Measurements from ENCODE around the gene ETV2.

ETV2 gene

GRCh38 chr19:35618857-35619256, 22.7 kb upstream of the ETV2 start:
- TF ChIP-seq CTCF (conservative IDR thresholded peaks at IDR 0.05; ENCODE audit: low read length) = no peak
- no peak overlapping the region for H3K4me3 ChIP-seq (ENCODE audit: low read length)
- DNase-seq (ENCODE audit: low read depth) = no peak

GRCh38 chr19:35619290-35619923, 22.1 kb upstream of the ETV2 start:
- no peak for TF ChIP-seq CTCF (conservative IDR thresholded peaks at IDR 0.05; ENCODE audit: low read length)
- no peak overlapping the region for H3K4me3 ChIP-seq (ENCODE audit: low read length)
- DNase-seq (ENCODE audit: low read depth) = no peak

- no peak for TF ChIP-seq CTCF (conservative IDR thresholded peaks at IDR 0.05; ENCODE audit: low read length)
- DNase-seq (ENCODE audit: low read depth) = no peak
- H3K4me3 ChIP-seq (ENCODE audit: low read length) = no peak overlapping the region
Observed at GRCh38 chr19:35620001-35620400, 21.5 kb upstream of the ETV2 start.

- DNase-seq (ENCODE audit: low read depth) = no peak
- no peak overlapping the region for H3K4me3 ChIP-seq (ENCODE audit: low read length)
- TF ChIP-seq CTCF (conservative IDR thresholded peaks at IDR 0.05; ENCODE audit: low read length) = no peak
Observed at GRCh38 chr19:35621708-35622107, 19.8 kb upstream of the ETV2 start.

GRCh38 chr19:35622750-35623149, 18.8 kb upstream of the ETV2 start:
- no peak overlapping the region for H3K4me3 ChIP-seq (ENCODE audit: low read length)
- no peak for DNase-seq (ENCODE audit: low read depth)
- no peak for TF ChIP-seq CTCF (conservative IDR thresholded peaks at IDR 0.05; ENCODE audit: low read length)

- no peak for DNase-seq (ENCODE audit: low read depth)
- no peak for TF ChIP-seq CTCF (conservative IDR thresholded peaks at IDR 0.05; ENCODE audit: low read length)
- no peak overlapping the region for H3K4me3 ChIP-seq (ENCODE audit: low read length)
Observed at GRCh38 chr19:35623327-35624010, 18.1 kb upstream of the ETV2 start.

GRCh38 chr19:35628264-35628564, 13.3 kb upstream of the ETV2 start:
- peak overlapping the region; percentile 98 for H3K4me3 ChIP-seq (ENCODE audit: low read length)
- TF ChIP-seq CTCF (conservative IDR thresholded peaks at IDR 0.05; ENCODE audit: low read length) = no peak
- DNase-seq (ENCODE audit: low read depth) = no peak
